ENCODE measurements around the gene NUDT13.
"Not testable (repeated sequence)": the region's sequence is repeated elsewhere in the genome, so short reads cannot be mapped to it uniquely, and the experiment has no call there.

The NUDT13 gene

DNA sequence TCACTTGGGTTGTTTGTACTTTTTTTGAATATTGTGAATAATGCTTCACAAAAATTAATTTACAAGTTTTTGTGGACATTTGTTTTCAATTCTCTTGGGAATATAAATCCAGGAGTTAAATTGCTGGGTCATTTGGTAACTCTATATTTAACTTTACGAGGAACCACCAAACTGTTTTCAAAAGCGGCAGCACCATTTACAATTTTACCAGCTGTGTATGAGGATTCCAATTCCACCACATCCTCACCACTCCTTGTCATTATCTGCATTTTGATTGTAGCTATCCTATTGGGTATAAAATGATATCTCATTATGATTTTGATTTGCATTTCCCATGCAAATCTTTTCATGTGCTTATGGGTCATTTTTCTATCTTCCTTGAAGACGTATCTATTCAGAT, 4.0 kb upstream of the NUDT13 start:
- Histone ChIP-seq H3K27me3 (ENCODE audit: insufficient read depth, low read length) (no peaks in the 10 kb centered on the region), H3K36me3 (ENCODE audit: insufficient read depth, low read length) (0 out of 2 replicates have a peak, but pooled peaks cover 2% of the 10 kb centered on the region), H3K9ac (ENCODE audit: low read depth, low read length) (no peak overlapping the region), H3K27ac (ENCODE audit: low read depth, low read length) (no peak overlapping the region), H3K4me1 (ENCODE audit: insufficient read depth, low read length) (peaks cover 3% of the 10 kb centered on the region; the same call in 1 of the 2 replicates), H3K4me3 (ENCODE audit: low read length) (no peak overlapping the region), H3K9me3 (ENCODE audit: insufficient read depth, low read depth, low read length) (no peaks in the 10 kb centered on the region)
- WGBS = 90% methylated on average over 2 of the region's 3 CpGs

DNA sequence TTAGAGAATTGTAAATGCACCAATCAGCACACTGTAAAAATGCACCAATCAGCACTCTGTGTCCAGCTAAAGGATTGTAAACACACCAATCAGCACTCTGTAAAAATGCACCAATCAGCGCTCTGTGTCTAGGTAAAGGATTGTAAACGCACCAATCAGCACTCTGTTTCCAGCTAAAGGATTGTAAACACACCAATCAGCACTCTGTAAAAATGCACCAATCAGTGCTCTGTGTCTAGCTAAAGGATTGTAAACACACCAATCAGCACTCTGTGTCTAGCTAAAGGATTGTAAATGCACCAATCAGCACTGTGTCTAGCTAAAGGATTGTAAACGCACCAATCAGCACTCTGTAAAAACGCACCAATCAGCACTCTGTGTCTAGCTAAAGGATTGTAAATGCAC, 1.0 kb upstream of the NUDT13 start:
- WGBS = 97% methylated on average over 4 of the region's 4 CpGs
- H3K36me3 ChIP-seq (ENCODE audit: insufficient read depth, low read length); H3K27ac ChIP-seq (ENCODE audit: low read depth, low read length); H3K9me3 ChIP-seq (ENCODE audit: insufficient read depth, low read depth, low read length); H3K9ac ChIP-seq (ENCODE audit: low read depth, low read length); H3K4me3 ChIP-seq (ENCODE audit: low read length); H3K27me3 ChIP-seq (ENCODE audit: insufficient read depth, low read length); H3K4me1 ChIP-seq (ENCODE audit: insufficient read depth, low read length): not testable (repeated sequence)

DNA sequence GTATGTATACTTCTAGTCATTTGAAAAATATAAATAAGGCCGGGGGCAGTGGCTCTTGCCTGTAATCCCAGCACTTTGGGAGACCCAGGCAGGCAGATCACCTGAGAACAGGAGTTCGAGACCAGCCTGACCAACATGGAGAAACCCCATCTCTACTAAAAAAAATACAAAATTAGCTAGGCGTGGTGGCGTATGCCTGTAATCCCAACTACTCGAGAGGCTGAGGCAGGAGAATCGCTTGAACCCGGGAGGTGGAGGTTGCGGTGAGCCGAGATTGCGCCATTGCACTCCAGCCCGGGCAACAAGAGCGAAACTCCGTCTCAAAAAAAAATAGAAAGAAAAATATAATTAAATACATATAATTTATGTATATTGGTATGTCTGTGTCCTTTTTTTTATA, 1.8 kb downstream of the NUDT13 start:
- not testable (repeated sequence) for H3K4me3 ChIP-seq (ENCODE audit: low read length); H3K27me3 ChIP-seq (ENCODE audit: insufficient read depth, low read length); H3K27ac ChIP-seq (ENCODE audit: low read depth, low read length); H3K9ac ChIP-seq (ENCODE audit: low read depth, low read length); H3K36me3 ChIP-seq (ENCODE audit: insufficient read depth, low read length); H3K4me1 ChIP-seq (ENCODE audit: insufficient read depth, low read length); H3K9me3 ChIP-seq (ENCODE audit: insufficient read depth, low read depth, low read length)
- WGBS = 96% methylated on average over 10 of the region's 13 CpGs

GRCh38 chr10:73113551-73113950, 3.3 kb downstream of the NUDT13 start:
- H3K27ac ChIP-seq (ENCODE audit: low read depth, low read length) = no peak overlapping the region

GRCh38 chr10:73116017-73116416, 5.8 kb downstream of the NUDT13 start:
- peaks cover 18% of the 10 kb centered on the region for H3K4me1 ChIP-seq (ENCODE audit: insufficient read depth, low read length)
- WGBS = no CpG with 5 or more reads among the region's 1 CpG
- no peak overlapping the region for H3K4me3 ChIP-seq (ENCODE audit: low read length)
- no peak overlapping the region for H3K9ac ChIP-seq (ENCODE audit: low read depth, low read length)
- H3K27ac ChIP-seq (ENCODE audit: low read depth, low read length) = no peak overlapping the region
- no peaks in the 10 kb centered on the region for H3K9me3 ChIP-seq (ENCODE audit: insufficient read depth, low read depth, low read length)
- H3K36me3 ChIP-seq (ENCODE audit: insufficient read depth, low read length) = peaks cover 1% of the 10 kb centered on the region; the same call in 1 of the 2 replicates
- H3K27me3 ChIP-seq (ENCODE audit: insufficient read depth, low read length) = no peaks in the 10 kb centered on the region

More at GRCh38 chr10:73113551-73113950, 3.3 kb downstream of the NUDT13 start:
- H3K4me3 ChIP-seq (ENCODE audit: low read length) = no peak overlapping the region
- H3K4me1 ChIP-seq (ENCODE audit: insufficient read depth, low read length) = peaks cover 18% of the 10 kb centered on the region
- 97% methylated on average over 1 of the region's 1 CpG for WGBS
- H3K27me3 ChIP-seq (ENCODE audit: insufficient read depth, low read length) = no peaks in the 10 kb centered on the region
- no peak overlapping the region for H3K9ac ChIP-seq (ENCODE audit: low read depth, low read length)
- H3K9me3 ChIP-seq (ENCODE audit: insufficient read depth, low read depth, low read length) = no peaks in the 10 kb centered on the region
- H3K36me3 ChIP-seq (ENCODE audit: insufficient read depth, low read length) = 0 out of 2 replicates have a peak, but pooled peaks cover under 1% of the 10 kb centered on the region

DNA sequence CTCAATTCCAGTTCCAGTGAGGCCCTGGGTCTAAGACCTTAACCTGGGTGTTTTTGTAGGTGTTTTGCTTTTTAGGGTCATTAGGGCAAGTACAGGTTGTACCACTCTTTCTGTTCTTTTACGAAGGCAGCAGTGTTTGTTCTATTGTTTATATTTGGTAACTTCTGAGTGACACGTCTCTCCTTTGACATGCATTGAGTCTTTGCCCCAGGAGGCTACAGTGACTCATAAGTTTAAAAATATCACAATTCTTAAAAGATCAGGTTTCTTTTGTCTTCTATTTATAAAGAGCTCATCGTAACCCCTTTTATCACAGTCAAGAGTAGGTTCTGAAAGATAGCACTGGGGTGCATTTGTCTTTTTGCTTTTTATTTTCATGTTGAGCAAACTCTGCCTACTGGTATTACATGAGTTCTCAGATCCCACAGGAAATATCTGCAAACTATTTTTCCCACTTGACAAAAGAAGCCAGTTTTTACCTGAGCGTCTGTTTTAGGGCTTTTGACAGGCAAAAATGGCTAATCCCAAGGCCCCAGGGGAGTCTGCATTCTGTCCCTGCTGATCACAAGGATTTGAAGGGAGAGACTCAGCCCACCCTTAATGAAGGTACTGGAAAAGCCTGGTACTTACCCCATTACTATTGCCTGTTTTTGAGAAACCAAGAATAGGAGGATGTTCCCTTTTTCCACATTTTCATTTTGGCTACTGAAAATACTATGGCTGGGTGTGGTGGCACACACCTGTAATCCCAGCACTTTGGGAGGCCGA, 7.9 kb downstream of the NUDT13 start:
- Histone ChIP-seq H3K9ac (ENCODE audit: low read depth, low read length) (peak overlapping the region; percentile 6; the same call in 1 of the 2 replicates), H3K27me3 (ENCODE audit: insufficient read depth, low read length) (no peaks in the 10 kb centered on the region), H3K36me3 (ENCODE audit: insufficient read depth, low read length) (peaks cover 11% of the 10 kb centered on the region), H3K27ac (ENCODE audit: low read depth, low read length) (peak overlapping the region; percentile 69; the same call in 1 of the 2 replicates), H3K4me1 (ENCODE audit: insufficient read depth, low read length) (peaks cover 11% of the 10 kb centered on the region), H3K4me3 (ENCODE audit: low read length) (no peak overlapping the region; the same call in 1 of the 2 replicates), H3K9me3 (ENCODE audit: insufficient read depth, low read depth, low read length) (no peaks in the 10 kb centered on the region)
- WGBS = 41% methylated on average over 4 of the region's 5 CpGs

DNA sequence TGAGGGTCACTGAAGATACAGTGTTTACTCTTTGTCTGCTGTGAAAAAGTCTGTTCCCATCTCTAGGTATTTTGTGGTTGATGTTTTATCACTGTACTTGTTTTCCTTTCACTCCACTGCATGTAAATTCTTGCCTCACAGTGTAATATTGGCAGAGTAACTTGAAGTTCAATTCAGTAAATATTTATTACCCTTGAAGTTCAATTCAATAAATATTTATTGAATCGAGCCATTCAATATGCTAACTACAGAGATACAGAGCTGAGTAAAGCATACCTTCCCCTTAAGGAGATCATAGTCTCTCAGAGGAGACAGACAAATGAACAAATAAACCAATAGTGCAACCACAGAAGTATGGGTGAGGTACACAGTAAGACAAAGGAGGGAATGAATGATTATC, 9.2 kb downstream of the NUDT13 start:
- no peak overlapping the region for H3K9ac ChIP-seq (ENCODE audit: low read depth, low read length)
- H3K9me3 ChIP-seq (ENCODE audit: insufficient read depth, low read depth, low read length) = no peaks in the 10 kb centered on the region
- H3K27ac ChIP-seq (ENCODE audit: low read depth, low read length) = no peak overlapping the region
- H3K4me3 ChIP-seq (ENCODE audit: low read length) = no peak overlapping the region
- peaks cover 11% of the 10 kb centered on the region for H3K4me1 ChIP-seq (ENCODE audit: insufficient read depth, low read length)
- H3K27me3 ChIP-seq (ENCODE audit: insufficient read depth, low read length) = no peaks in the 10 kb centered on the region
- 100% methylated on average over 1 of the region's 1 CpG for WGBS
- H3K36me3 ChIP-seq (ENCODE audit: insufficient read depth, low read length) = peaks cover 17% of the 10 kb centered on the region

- Histone ChIP-seq H3K4me1 (ENCODE audit: insufficient read depth, low read length) (peaks cover 11% of the 10 kb centered on the region), H3K36me3 (ENCODE audit: insufficient read depth, low read length) (peaks cover 22% of the 10 kb centered on the region), H3K4me3 (ENCODE audit: low read length) (no peak overlapping the region), H3K27me3 (ENCODE audit: insufficient read depth, low read length) (no peaks in the 10 kb centered on the region), H3K27ac (ENCODE audit: low read depth, low read length) (no peak overlapping the region), H3K9me3 (ENCODE audit: insufficient read depth, low read depth, low read length) (no peaks in the 10 kb centered on the region), H3K9ac (ENCODE audit: low read depth, low read length) (no peak overlapping the region)
- WGBS = 91% methylated on average over 4 of the region's 4 CpGs
Observed at GRCh38 chr10:73119952-73120351, 9.7 kb downstream of the NUDT13 start.

DNA sequence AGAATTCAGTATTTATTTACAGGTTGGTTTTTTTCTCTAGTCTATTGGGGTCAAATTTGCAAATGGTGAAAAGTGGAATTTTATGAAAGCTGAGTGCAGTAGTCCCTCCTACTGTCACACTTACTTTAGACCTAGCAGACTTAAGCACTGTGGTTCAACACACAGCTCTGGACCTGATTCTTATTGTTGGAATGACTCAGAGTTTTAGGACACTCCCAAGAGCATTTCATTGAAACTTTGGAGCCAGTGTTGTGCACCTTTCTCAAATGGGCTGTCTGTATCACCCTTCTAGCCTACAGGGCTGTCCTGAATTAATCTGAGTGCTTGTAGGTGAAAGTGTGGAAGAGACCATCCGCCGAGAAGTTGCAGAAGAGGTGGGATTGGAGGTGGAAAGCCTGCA, 16.1 kb downstream of the NUDT13 start:
- Histone ChIP-seq H3K36me3 (ENCODE audit: insufficient read depth, low read length) (peaks cover 62% of the 10 kb centered on the region), H3K27ac (ENCODE audit: low read depth, low read length) (no peak overlapping the region)

GRCh38 chr10:73131301-73131700, 21.0 kb downstream of the NUDT13 start:
- no peak overlapping the region for H3K4me3 ChIP-seq (ENCODE audit: low read length)
- no peak overlapping the region for H3K27ac ChIP-seq (ENCODE audit: low read depth, low read length)
- no peak overlapping the region for H3K9ac ChIP-seq (ENCODE audit: low read depth, low read length)
- no peaks in the 10 kb centered on the region for H3K9me3 ChIP-seq (ENCODE audit: insufficient read depth, low read depth, low read length)
- no peaks in the 10 kb centered on the region for H3K4me1 ChIP-seq (ENCODE audit: insufficient read depth, low read length)
- no peaks in the 10 kb centered on the region for H3K27me3 ChIP-seq (ENCODE audit: insufficient read depth, low read length)
- H3K36me3 ChIP-seq (ENCODE audit: insufficient read depth, low read length) = peaks cover 82% of the 10 kb centered on the region
- 89% methylated on average over 2 of the region's 2 CpGs for WGBS

More for the DNA sequence above, 16.1 kb downstream of the NUDT13 start:
- Histone ChIP-seq H3K4me1 (ENCODE audit: insufficient read depth, low read length) (no peaks in the 10 kb centered on the region), H3K4me3 (ENCODE audit: low read length) (no peak overlapping the region), H3K9me3 (ENCODE audit: insufficient read depth, low read depth, low read length) (no peaks in the 10 kb centered on the region), H3K9ac (ENCODE audit: low read depth, low read length) (no peak overlapping the region), H3K27me3 (ENCODE audit: insufficient read depth, low read length) (no peaks in the 10 kb centered on the region)
- 90% methylated on average over 2 of the region's 2 CpGs for WGBS

GRCh38 chr10:73131913-73132686, 21.8 kb downstream of the NUDT13 start:
- Histone ChIP-seq H3K27me3 (ENCODE audit: insufficient read depth, low read length) (no peaks in the 10 kb centered on the region), H3K4me1 (ENCODE audit: insufficient read depth, low read length) (no peaks in the 10 kb centered on the region), H3K36me3 (ENCODE audit: insufficient read depth, low read length) (peaks cover 85% of the 10 kb centered on the region), H3K27ac (ENCODE audit: low read depth, low read length) (no peak overlapping the region), H3K9ac (ENCODE audit: low read depth, low read length) (no peak overlapping the region), H3K9me3 (ENCODE audit: insufficient read depth, low read depth, low read length) (no peaks in the 10 kb centered on the region), H3K4me3 (ENCODE audit: low read length) (no peak overlapping the region)
- WGBS = 90% methylated on average over 2 of the region's 2 CpGs

Data from HUES64 (cell line).